ENCODE data around the gene DISP1.
"Not testable (repeated sequence)": the region's sequence is repeated elsewhere in the genome, so short reads cannot be mapped to it uniquely, and the experiment has no call there.

The DISP1 gene

GRCh38 chr1:222794656-222795474 lies 20.0 kb upstream of the DISP1 start:
- no peak for DNase-seq

- peak; percentile 75 for DNase-seq
These were observed 16.7 kb upstream of the DISP1 start for GRCh38 chr1:222798116-222798515.

- no peak for DNase-seq
These were observed 15.9 kb upstream of the DISP1 start for GRCh38 chr1:222798975-222799374.

GRCh38 chr1:222801067-222801466 lies 13.8 kb upstream of the DISP1 start:
- DNase-seq, result no peak

GRCh38 chr1:222811671-222812070 lies 3.2 kb upstream of the DISP1 start:
- DNase-seq, result no peak

- DNase-seq, result no peak
These were observed 838 bp upstream of the DISP1 start for GRCh38 chr1:222813866-222814535.

GRCh38 chr1:222815440-222815765 lies 564 bp downstream of the DISP1 start:
- no peak for DNase-seq

- peak; percentile 88 for DNase-seq
These were observed 2.7 kb downstream of the DISP1 start for GRCh38 chr1:222817529-222817928.

GRCh38 chr1:222818171-222818570 lies 3.3 kb downstream of the DISP1 start:
- DNase-seq, result no peak

GRCh38 chr1:222820171-222820712 lies 5.4 kb downstream of the DISP1 start:
- DNase-seq, result no peak

GRCh38 chr1:222821239-222821638 lies 6.4 kb downstream of the DISP1 start:
- no peak for DNase-seq

GRCh38 chr1:222823695-222824094 lies 8.9 kb downstream of the DISP1 start:
- DNase-seq, result no peak

- no peak for DNase-seq
These were observed 9.8 kb downstream of the DISP1 start for GRCh38 chr1:222824641-222825040.

- DNase-seq, result no peak
These were observed 14.1 kb downstream of the DISP1 start for GRCh38 chr1:222828939-222829338.

GRCh38 chr1:222829868-222830267 lies 15.0 kb downstream of the DISP1 start:
- DNase-seq, result no peak

GRCh38 chr1:222833356-222833876 lies 18.6 kb downstream of the DISP1 start:
- no peak for DNase-seq

- DNase-seq, result no peak
These were observed 28.9 kb downstream of the DISP1 start for GRCh38 chr1:222843469-222844410.

- no peak for DNase-seq
These were observed 29.6 kb downstream of the DISP1 start for GRCh38 chr1:222844411-222844779.

GRCh38 chr1:222845763-222846162 lies 30.9 kb downstream of the DISP1 start:
- DNase-seq, result no peak

- not testable (repeated sequence) for DNase-seq
These were observed 35.7 kb downstream of the DISP1 start for GRCh38 chr1:222850550-222850949.

GRCh38 chr1:222852326-222852725 lies 37.5 kb downstream of the DISP1 start:
- no peak for DNase-seq

- DNase-seq, result no peak
These were observed 46.2 kb downstream of the DISP1 start for GRCh38 chr1:222861062-222861461.

All from islet precursor cell (in vitro differentiated cells).